BJ (cell line): ENCODE measurements around the gene FAM181A. TPM values are rescaled to one million over a fixed set of nuclear protein-coding genes. Genes with fewer than 3 reads are reported as not detected.

Source experiments
- CTCF ChIA-PET: fragments of 350-600 bp; formaldehyde crosslinking; extraction: SDS; loops from one replicate; lab custom pipeline; 2021; ENCODE audit warnings: antibody characterized with exemption, inconsistent platforms; lab: Yijun Ruan, JAX
- POLR2A ChIA-PET: fragments of 300-600 bp; sonication (Branson Sonifier 250); formaldehyde crosslinking; extraction: SDS; loops from one replicate; lab custom pipeline; 2021; ENCODE audit warnings: antibody characterized with exemption; lab: Charles Lee
- DNase-seq: peaks from one replicate; pipeline ENCODE4 v3.0.0-alpha.2; 2011; ENCODE audit warnings: low read depth
- H3K27me3 ChIP-seq: 2 replicates; pipeline ENCODE4 v1.6.0; 2011; ENCODE audit warnings: low read length; ENCODE audit not compliant: control insufficient read depth, insufficient read depth
- H3K36me3 ChIP-seq: 2 replicates; pipeline ENCODE4 v1.5.1; 2011; ENCODE audit warnings: low read length; ENCODE audit not compliant: control insufficient read depth, insufficient read depth
- H3K4me3 ChIP-seq: 2 replicates; pipeline ENCODE4 v1.5.1; 2011; ENCODE audit warnings: low read depth, mild to moderate bottlenecking, control low read depth, low read length
- polyA plus RNA-seq: library from polyadenylated mRNA; depleted of rRNA; stranded (reverse); fragments of >200 nt; gene quantifications from 2 replicates; pipeline ENCODE4 v1.2.3, GENCODE V29; 2011
- TF ChIP-seq, protein P1 (sequence below): IDR thresholded peaks from 2 replicates; pipeline ENCODE4 v1.5.1; 2011; ENCODE audit warnings: low read depth, mild to moderate bottlenecking, control low read depth, inconsistent platforms, low read length, moderate library complexity; ENCODE audit not compliant: insufficient read depth

Gene FAM181A
- polyA plus RNA-seq, 1 experiment, result not detected

DNA sequence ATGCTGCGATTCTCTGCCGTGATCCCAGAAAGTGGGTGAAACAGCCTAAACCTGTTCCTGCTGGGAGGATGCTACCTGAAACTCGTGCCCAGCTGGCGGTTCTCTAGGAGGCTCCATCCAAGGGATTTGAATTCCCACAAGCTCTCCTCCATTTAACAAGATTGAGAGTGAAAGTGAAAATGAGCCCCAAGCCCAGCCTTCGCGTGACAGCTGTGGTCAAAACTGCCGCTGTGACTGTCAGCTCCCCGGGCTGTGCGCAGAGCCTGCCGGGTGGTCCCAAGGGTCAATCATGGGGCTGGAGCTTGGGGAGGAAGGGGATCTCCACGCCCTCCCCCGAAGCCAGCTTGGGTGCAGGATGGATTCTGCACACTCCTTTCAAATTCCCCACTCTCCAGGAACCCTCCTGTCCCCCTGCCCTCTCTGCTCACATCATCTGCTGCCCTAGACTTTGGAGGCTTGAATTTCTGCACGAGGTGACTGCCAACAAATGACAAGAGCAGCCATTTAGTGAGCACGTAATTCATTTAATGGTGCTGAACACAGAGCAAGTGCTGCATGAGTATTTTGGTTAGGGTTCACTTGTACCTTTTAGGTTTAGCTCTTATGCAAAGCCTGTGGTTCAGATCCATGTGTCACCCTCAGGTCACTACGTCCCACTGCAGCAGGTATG is 44.0 kb downstream of the FAM181A start:
- no peak for DNase-seq
- TF ChIP-seq, protein P1, sequence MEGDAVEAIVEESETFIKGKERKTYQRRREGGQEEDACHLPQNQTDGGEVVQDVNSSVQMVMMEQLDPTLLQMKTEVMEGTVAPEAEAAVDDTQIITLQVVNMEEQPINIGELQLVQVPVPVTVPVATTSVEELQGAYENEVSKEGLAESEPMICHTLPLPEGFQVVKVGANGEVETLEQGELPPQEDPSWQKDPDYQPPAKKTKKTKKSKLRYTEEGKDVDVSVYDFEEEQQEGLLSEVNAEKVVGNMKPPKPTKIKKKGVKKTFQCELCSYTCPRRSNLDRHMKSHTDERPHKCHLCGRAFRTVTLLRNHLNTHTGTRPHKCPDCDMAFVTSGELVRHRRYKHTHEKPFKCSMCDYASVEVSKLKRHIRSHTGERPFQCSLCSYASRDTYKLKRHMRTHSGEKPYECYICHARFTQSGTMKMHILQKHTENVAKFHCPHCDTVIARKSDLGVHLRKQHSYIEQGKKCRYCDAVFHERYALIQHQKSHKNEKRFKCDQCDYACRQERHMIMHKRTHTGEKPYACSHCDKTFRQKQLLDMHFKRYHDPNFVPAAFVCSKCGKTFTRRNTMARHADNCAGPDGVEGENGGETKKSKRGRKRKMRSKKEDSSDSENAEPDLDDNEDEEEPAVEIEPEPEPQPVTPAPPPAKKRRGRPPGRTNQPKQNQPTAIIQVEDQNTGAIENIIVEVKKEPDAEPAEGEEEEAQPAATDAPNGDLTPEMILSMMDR, result no peak
- Histone ChIP-seq H3K27me3 (peaks cover 3% of the 10 kb centered on the region; the same call in 1 of the 2 replicates), H3K4me3 (no peak overlapping the region), H3K36me3 (no peaks in the 10 kb centered on the region)
- ChIA-PET POLR2A (no interaction called here), CTCF (interaction anchor here (0.8 to 2.3 kb wide), 6 partner anchors 14 to 34 kb away, joined by 3 to 22 read pairs (median 6); no protein-coding TSS in a partner anchor)

DNA sequence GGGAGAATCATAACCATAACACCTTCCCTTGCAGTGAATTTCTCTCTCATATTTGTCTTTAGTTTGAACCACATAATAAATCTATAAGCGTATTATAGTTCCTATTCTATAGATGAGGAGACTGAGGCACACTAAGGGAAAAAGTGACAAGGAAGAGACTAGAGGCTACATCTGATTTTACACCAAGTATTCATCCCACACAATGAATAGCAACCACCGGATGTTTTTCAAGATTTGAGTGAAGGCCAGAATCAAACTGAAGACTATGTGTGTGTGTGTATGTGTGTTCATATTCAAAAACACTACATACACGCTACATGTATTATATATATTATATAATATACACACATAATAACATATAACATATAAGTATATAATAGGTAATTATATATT is 44.5 kb downstream of the FAM181A start:
- no peak for DNase-seq
- POLR2A ChIA-PET, result no interaction called here
- Histone ChIP-seq H3K4me3 (no peak overlapping the region), H3K27me3 (peaks cover 3% of the 10 kb centered on the region; the same call in 1 of the 2 replicates), H3K36me3 (no peaks in the 10 kb centered on the region)
- CTCF ChIA-PET, result interaction anchor here (1.7 to 2.3 kb wide), 2 partner anchors 14 to 32 kb away, joined by 7 to 22 read pairs; no protein-coding TSS in a partner anchor
- TF ChIP-seq, protein P1, result no peak

DNA sequence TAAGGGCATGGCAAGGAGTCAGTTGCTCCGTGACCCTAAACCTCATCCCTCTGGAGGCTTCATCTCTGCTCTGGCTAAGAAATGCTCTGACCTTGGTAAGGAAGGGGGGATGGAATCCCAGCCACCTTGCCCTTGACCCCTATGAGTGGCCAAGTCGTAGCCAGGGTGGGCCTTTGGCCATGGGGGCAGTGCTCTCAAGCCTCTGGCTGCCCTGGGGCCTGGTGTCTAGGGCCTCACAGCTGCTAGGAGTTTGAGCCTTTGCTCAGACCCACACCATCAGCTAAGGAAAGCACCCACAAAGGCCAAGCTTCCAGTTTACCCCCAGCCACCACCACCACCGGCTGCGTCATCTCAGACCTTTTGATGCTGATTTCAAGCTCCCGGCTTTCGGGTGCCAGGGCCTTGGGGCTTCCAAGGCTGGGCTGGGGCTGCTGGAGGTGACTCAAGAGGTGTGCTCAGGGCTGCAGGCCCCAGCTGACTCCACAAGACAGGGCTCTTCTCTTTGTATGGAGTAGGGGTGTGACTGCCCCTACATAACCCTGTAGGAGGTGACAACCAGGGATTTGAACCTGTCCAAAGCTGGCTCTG is 45.6 kb downstream of the FAM181A start:
- Histone ChIP-seq H3K36me3 (no peaks in the 10 kb centered on the region), H3K4me3 (no peak overlapping the region), H3K27me3 (peaks cover 8% of the 10 kb centered on the region)
- ChIA-PET CTCF (interaction anchor here (0.6 to 3.6 kb wide), 6 partner anchors 8 to 64 kb away, joined by 3 to 22 read pairs (median 3); no protein-coding TSS in a partner anchor), POLR2A (interaction anchor here (0.6 kb wide), 1 partner anchor 132 kb away, joined by 3 read pairs; no protein-coding TSS in a partner anchor)
- no peak for DNase-seq
- TF ChIP-seq, protein P1, result no peak

DNA sequence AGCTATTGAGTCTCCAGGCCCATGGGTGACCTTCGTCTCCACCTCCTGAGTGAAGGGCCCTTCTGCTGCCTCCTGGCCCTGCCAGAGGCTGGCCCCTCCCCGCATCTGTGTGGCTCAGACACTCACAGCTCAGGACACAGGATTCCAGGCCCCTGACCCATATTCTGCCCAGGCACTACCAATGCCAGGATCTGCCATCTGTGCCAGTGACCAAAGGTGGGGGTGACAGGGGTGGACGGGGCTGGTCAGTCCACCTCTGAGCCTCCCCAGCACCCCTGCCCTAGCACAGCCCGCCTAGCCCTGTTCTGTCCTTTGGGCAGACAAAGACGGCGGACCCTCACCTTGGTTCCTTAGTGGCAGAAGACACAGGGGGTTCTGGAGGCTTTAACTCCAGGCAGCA is 46.5 kb downstream of the FAM181A start:
- peaks cover 8% of the 10 kb centered on the region for H3K27me3 ChIP-seq
- ChIA-PET CTCF (interaction anchor here (0.9 to 3.6 kb wide), 6 partner anchors 9 to 63 kb away, joined by 3 to 22 read pairs (median 4); no protein-coding TSS in a partner anchor), POLR2A (no interaction called here)
- DNase-seq, result no peak
- TF ChIP-seq, protein P1, result no peak
- H3K36me3 ChIP-seq, result no peaks in the 10 kb centered on the region
- H3K4me3 ChIP-seq, result no peak overlapping the region

DNA sequence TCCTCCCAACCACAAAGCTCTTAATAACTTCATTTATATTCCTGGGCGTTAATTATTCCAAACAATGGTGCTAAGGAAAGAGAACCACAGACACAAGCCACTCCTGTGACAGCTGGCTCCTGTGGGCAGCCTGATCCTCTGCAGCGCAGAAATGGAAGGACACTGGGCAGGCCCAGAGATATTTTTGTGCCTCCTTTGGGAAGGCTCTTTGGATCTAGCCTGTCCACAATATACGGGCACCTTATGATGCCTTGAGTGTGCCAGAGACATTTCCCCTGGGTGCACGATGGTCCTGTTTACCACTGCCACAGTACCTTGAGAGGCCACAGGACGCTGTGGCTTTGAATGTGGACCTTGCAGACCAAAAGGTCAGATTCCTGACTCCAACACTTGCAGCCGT is 47.2 kb downstream of the FAM181A start:
- no peak for DNase-seq
- H3K27me3 ChIP-seq, result peaks cover 8% of the 10 kb centered on the region
- POLR2A ChIA-PET, result no interaction called here
- no peaks in the 10 kb centered on the region for H3K36me3 ChIP-seq
- no peak overlapping the region for H3K4me3 ChIP-seq
- CTCF ChIA-PET, result interaction anchor here (1.3 to 3.6 kb wide), 4 partner anchors 11 to 38 kb away, joined by 3 to 22 read pairs (median 12); no protein-coding TSS in a partner anchor
- TF ChIP-seq, protein P1, result no peak
